Epithelial cell of prostate (primary cell): ENCODE results near the gene MSH4.
"Not testable (repeated sequence)": the region's sequence is repeated elsewhere in the genome, so short reads cannot be mapped to it uniquely, and the experiment has no call there.

Experiments
- DNase-seq: peaks from one replicate; pipeline ENCODE4 v3.0.0-alpha.2; 2011; ENCODE audit warnings: low read depth, low spot score
- H3K27ac ChIP-seq: fragments of 450-650 bp; 2 replicates; pipeline ENCODE4 v1.5.1; 2017; ENCODE audit warnings: mild to moderate bottlenecking

The MSH4 gene

DNA sequence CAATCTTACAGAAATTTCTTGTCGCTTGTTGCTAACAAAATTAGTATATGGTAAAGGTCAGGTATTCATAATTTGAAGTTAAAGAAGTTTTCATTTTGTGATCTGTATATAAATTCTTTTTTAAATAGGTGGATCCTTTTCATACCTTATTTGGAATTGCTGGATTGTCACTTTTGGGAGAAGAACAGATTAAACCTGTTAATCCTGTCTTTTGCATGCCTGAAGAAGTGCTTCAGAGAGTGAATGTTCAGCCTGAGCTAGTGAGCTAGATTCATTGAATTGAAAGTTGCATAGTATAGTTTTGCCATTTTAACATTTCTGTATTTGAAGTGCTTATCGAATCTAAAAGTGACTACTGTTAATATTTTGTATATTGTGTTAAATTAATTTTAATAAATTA is 2.3 kb upstream of the MSH4 start:
- DNase-seq: no peak
- H3K27ac ChIP-seq: no peak overlapping the region

DNA sequence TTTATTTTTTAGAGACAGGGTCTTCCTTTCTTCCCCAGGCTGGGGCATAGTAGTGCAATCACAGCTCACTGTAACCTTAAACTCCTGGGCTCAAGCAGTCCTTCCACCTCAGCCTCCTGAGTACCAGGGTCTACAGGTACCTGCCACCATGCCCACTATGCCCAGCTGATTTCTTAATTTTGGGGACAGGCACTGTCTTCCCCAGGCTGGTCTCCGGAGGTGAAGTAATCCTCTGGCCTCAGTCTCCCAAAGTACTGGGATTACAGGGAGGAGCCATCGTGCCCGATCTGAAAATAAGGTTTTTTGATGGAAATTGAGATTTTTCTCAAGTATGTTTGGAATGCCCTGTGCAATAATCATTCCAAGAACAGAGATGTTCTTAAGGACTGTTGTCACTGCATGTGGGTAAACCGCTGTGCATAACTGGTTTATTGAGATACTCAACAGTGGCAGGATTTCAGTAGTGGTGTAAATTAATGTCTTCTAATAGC is 934 bp upstream of the MSH4 start:
- no peak overlapping the region for H3K27ac ChIP-seq
- no peak for DNase-seq

DNA sequence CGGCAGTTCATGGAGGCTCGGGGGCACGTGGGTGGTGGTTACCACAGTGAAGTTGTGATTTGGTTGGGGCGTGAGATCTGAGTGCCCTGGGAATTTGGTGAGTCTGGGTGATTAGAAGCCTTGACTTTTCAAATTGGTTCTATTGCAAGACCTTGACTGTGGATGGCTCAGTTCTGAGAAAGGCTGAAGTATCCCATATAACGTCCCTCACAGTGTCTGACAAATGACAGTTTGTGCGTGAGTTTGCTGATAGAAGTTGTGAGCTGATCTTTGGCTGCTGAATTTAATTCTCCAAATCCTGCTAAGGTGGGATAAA is 549 bp downstream of the MSH4 start:
- no peak for DNase-seq
- H3K27ac ChIP-seq: no peak overlapping the region

DNA sequence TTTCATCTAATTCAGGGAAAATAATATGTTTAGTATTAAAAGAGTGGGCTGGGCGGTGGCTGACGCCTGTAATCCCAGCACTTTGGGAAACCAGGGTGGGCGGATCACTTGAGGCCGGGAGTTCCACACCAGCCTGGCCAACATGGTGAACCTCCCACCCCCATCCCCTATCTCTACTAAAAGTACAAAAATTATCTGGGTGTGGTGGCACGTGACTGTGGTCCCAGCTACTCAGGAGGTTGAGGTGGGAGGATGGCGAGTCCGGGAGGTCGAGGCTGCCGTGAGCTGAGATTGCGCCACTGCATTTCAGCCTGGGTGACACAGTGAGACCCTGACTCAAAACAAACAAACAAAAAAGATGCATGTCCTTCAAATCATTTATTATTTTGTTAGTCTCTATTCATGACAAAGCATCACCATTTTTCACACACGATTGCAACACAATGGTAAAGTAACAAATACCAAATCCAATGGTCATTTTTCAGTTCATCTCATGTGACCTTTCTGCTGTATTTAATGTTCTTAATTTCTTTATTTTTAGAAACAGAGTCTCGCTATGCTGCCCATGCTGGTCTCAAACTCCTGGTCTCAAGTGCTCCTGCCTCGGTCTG is 1.0 kb downstream of the MSH4 start:
- no peak overlapping the region for H3K27ac ChIP-seq
- no peak for DNase-seq

DNA sequence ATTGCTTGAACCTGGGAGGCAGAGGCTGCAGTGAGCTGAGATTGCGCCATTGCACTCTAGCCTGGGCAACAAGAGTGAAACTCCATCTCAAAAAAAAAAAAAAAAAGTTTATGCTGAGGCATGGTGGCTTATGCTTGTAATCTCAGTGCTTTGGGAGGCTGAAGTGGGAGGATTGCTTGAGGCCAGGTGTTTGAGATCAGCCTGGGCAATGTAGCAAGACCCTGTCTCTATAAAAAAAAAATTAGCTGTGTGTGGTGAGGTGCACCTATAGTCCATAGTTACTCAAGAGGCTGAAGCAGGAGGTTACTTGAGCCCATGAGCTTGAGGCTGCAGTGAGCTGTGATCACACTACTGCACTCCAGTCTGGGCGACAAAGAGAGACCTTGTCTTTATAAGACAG is 4.8 kb downstream of the MSH4 start:
- not testable (repeated sequence) for H3K27ac ChIP-seq, DNase-seq

DNA sequence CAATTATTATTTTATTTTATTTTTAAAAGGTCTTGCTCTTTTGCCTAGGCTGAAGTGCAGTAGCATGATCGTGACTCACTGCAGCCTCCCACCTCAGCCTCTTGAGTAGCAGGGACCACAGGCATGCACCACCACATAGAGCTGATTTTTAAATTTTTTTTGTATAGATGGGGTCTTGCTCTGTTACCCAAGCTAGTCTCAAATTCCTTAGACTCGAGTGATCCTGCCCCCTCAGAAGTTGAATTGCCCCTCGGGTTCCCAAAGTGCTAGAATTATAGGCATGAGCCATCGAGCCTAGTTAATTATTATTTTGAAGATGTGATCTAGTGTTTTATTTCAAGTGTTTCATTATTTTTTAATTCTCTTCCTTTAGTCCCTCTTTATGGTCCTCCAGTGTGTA is 12.2 kb downstream of the MSH4 start:
- no peak overlapping the region for H3K27ac ChIP-seq
- no peak for DNase-seq

DNA sequence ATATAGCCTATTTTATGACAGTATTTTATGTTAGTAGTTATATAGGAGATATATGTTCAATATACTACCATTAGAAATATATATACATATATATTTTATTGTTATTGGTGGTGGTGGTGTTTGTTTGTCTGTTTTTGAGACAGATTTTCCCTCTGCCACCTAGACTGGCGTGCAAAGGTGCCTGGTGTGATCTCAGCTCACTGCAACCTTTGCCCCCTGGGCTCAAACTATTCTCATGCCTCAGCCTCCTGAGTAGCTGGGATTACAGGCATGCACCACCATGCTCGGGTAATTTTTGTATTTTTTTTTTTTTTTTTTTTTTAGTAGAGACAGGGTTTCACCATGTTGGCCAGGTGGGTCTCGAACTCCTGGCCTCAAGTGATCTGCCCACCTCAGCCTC is 13.4 kb downstream of the MSH4 start:
- not testable (repeated sequence) for DNase-seq

DNA sequence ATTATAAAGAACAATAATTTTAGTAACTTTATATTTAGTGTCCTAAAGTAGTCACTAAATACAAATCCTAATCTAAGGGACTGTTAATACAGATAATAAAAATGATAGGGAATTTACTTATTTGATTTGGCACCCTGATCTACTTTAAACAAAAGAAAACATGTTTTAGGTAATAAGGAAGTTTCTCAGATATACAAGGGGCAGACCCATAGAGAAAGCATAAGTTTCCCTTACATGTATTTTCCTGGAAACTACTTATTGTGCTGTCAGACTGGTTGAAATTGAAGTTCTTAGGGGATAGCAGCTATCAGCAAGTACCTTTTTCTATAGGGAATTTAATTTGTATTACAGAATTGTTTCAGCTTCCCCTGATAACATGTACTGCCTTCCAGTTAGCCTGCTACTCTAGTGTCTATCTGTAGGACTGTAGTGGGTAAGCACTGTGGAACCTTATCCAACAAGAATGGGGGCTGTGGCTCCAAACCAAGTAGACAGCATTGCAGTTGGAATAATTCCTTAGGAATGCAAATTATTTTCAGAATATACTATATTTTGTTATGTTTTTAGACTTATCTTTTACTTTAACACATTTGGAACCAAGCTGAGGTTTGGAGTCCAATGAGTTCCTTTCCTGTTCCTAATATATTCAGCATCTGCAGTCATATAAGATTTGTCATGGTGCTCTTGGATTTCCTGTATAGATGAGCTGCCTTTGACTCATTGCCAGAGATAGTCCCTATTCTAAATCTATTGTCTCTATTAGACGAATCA is 14.7 kb downstream of the MSH4 start:
- peak overlapping the region; percentile 3 for H3K27ac ChIP-seq
- no peak for DNase-seq

More for the DNA sequence above, 13.4 kb downstream of the MSH4 start:
- not testable (repeated sequence) for H3K27ac ChIP-seq

DNA sequence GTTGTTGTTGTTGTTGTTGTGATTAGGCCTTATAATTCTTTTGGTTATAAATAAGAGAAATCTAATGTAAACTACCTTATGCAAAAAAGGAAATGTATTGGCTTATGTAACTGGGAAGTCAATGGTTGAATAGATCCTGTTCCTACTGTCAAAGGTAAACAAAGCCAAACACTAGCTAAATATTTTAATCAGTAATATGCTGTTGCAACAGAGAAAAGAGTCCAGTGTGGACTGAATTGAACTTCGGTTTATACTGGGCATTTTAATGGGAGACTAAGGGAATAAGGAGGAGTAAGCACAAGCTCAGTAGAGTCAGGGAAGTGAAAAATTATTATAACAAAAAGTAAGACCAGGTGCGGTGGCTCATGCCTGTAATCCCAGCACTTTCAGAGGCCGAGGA is 15.4 kb downstream of the MSH4 start:
- DNase-seq: no peak
- H3K27ac ChIP-seq: peak overlapping the region; percentile 3

DNA sequence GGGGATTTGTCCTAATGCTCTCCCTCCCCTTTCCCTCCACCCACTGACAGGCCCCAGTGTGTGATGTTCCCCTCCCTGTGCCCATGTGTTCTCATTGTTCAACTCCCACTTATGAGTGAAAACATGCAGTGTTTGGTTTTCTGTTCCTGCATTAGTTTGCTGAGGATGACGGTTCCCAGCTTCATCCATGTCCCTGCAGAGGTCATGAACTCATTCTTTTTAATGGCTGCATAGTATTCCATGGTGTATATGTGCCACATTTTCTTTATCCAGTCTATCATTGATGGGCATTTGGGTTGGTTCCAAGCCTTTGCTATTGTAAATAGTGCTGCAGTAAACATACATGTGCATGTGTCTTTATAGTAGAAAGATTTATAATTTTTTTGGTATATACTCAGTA is 26.9 kb downstream of the MSH4 start:
- DNase-seq: not testable (repeated sequence)

DNA sequence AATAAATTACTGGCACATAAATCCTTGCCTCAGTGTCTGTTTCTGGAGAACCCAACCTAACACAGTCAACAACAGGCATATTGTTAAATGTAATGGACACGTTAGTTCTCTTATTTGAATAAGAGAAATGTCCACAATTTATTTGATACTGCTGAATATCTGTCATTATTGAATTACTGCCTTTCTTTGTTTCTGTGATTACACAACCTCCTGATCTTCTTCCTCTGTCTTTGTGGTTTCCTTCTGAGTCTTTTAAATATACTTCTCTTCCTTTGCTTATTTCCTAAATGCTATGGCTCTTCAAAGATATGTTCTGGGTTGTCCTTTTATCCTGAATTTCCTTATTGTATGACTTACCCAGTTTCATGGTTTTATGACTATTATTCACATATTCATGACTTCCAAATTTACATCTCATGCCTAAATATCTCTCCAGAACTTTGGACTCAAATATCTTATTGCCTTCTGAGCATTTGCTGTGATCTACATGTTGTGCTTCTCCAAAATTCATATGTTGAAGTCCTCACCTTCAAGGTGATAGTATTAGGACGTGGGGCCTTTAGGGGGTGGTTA is 39.9 kb downstream of the MSH4 start:
- DNase-seq: no peak
- no peak overlapping the region for H3K27ac ChIP-seq

More for the DNA sequence above, 26.9 kb downstream of the MSH4 start:
- not testable (repeated sequence) for H3K27ac ChIP-seq

DNA sequence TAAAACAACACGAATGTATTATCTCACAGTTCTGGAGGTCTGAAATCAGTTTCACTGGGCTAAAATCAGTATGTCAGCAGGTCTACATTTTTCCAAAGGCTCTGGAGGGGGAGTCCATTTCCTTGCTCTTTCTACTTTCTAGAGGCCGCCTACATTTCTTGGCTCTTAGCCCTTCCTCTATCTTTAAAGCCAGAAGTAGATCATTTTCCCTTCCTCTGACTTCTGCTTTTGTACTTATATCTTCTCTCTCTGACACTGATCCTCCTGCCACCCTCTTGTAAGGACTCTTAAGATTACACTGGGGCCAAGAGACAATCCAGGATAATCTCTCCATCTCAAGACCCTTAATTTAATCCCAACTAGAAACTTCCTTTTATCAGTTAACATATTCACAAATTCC is 41.4 kb downstream of the MSH4 start:
- no peak for DNase-seq
- H3K27ac ChIP-seq: no peak overlapping the region

DNA sequence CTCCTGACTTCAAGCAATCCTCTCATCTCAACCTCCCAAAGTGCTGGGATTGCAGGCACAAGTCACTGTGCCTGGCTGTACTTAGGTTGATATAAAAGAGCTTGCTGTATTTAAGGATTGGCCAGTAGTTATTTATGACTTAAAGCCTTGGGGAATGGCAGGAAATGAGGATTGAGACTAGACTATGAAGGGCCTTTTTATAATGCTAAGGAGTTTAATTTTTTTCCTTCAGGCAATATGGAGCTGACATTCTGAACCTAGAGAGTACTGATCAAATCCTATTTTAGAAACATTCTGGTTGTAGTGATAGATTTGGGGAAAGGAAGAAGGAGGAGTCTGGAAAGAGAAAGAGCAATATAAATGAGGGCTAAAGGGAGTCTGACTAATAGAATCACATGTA is 44.7 kb downstream of the MSH4 start:
- no peak for DNase-seq
- H3K27ac ChIP-seq: no peak overlapping the region

DNA sequence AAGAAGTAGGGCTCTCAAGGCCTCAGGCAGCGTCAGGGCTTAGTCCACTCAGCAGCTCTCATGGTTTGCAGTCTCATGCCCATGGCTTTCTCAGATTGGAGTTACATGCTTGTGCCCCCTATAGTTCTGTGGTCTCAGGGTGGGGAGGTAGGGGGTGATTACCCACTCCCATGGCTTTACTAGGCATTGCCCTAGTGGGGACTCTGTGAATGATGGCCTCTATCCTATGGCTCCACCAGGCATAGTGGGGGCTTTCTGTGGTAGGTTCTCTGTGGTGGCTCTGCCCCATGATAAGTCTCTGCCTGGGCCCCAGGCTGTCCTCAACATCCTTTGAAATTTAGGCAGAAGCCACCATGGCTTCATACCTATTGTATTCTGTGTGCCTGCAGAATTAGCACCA is 48.9 kb downstream of the MSH4 start:
- DNase-seq: no peak
- H3K27ac ChIP-seq: no peak overlapping the region

DNA sequence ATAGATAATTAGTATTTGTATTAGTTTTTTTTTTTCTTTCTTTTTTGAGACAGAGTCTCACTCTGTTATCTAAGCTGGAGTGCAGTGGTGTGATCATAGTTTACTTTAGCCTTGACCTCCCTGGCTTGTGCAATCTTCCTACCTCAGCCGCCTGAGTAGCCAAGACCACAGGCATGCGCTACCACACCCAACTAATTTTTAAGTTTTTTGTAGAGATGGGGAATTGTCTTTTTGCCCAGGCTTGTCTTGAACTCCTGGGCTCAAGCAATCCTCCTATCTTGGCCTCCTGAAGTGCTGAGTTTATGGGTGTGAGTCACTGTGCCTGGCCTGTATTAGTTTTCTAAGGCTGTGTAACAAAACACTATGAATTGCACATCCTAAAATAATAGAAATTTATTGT is 58.3 kb downstream of the MSH4 start:
- peak; percentile 64 for DNase-seq
- H3K27ac ChIP-seq: peak overlapping the region; percentile 48

DNA sequence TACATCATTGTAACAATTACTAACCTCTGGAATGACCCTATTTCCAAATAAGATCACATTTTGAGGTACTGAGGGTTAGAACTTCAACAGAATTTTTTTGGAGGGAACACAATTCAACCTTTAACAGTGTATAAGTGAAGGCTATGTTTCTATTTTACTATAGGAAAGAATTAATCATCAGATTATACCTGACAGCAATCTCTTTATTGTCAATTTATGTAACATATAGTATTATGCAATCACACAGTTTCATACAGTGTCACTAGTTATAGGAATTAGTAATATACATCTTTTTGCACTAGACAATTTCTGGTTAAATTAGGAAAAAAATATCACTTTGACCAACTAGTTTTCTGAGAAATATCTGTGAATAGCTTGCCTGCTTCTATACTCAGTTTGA is 59.1 kb downstream of the MSH4 start:
- H3K27ac ChIP-seq: peak overlapping the region; percentile 48

DNA sequence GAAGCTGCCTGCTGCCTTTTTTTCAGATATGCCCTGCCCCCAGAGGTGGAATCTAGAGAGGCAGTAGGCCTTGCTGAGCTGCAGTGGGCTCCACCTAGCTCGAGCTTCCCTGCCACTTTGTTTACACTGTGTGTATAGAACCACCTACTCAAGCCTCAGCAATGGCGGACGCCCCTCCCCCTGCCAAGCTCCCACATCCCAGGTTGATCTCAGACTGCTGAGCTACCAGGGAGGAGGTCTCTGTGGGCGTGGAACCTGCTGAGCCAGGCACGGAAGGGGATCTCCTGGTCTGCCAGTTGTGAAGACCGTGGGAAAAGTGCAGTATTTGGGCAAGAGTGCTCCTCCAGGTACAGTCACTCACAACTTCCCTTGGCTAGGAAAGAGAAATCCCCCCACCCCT is 65.1 kb downstream of the MSH4 start:
- no peak overlapping the region for H3K27ac ChIP-seq
- DNase-seq: no peak

More for the DNA sequence above, 59.1 kb downstream of the MSH4 start:
- no peak for DNase-seq

DNA sequence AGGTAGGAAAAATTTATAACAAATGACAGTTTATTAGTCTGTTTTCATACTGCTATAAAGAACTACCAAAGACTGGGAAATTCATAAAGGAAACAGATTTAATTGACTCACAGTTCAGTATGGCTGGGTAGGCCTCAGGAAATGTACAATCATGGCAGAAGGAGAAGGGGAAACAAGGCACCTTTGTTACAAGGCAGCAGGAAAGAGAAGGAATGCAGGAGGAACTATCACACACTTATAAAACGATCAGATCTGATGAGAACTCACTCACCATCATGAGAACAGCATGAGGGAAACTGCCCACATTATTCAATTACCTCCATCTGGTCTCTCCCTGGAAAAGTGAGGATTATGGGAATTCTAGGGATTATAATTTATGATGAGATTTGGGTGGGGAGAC is 74.3 kb downstream of the MSH4 start:
- H3K27ac ChIP-seq: no peak overlapping the region
- no peak for DNase-seq

DNA sequence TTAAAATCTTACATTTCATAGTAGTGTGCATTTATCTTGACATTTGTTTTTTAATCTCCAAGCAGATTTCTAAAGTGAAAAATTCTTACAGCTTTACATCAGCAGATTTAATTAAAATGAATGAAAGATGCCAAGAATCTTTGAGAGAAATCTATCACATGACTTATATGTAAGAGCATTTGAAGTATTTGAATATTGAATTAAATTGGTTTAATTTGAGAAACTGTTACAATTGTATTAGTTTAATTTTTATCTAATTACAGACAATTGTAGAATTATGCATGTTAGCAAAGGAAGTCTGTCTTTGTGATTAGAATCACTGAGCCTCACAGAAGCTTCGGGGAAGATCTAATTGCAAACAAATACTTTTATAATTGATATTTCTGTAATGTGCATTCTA is 83.3 kb downstream of the MSH4 start:
- no peak for DNase-seq
- H3K27ac ChIP-seq: no peak overlapping the region

DNA sequence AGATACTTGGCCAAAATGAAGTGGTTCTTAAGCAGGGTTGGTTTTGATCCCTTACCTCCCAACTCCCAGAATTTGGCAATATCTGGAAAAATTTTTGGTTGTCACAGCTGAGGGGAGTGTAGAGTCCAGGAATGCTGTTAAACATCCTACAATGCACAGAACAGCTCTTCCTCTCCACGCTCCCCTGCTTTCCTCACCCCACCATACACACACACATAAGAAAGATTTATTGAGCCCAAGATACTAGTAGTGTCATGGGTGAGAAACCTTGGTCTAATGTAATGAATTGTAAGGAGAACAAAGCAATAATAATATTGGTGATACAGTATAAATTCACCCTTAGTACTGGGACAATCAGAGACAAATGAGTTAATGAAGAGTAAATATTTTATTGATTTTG is 87.8 kb downstream of the MSH4 start:
- H3K27ac ChIP-seq: no peak overlapping the region
- no peak for DNase-seq

DNA sequence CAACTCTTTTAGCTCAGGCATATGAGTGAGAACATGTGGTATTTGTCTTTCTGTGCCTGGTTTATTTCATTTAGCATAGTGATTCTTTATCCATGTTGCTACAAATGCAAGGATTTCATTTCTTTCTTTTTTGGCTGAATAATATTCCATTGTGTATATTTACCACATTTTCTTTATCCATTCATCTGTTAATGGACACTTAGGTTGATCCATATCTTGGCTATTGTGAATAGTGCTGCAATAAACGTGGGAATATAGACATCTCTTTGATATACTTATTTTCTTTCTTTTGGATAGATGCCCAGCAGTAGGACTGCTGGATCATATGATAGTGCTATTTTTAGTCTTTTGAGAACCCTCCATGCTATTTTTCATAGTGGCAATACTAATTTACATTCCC is 104.7 kb downstream of the MSH4 start:
- DNase-seq: no peak
- H3K27ac ChIP-seq: no peak overlapping the region

DNA sequence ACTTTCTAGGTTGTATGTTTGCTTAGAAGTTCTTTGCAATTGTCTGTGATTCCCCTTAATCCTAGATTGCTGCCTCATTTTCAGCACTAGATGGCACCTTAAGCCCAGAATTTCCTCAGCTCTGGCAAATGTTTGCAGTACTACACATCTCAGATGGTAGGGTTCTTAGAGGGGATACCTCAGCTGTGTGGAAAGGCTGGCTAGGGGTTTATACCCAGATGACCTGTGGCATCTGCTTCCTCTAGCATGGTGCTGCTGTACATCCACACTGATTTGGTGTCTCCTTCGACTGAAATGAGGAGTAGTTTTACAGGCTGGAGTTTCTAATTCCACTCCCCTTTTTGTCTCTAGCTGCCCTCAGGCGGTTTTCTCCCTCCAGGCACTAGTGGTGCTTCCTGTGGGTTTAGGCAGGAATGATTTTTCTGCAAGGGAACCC is 112.1 kb downstream of the MSH4 start:
- H3K27ac ChIP-seq: no peak overlapping the region
- no peak for DNase-seq
